ENCODE data around the gene DDX4.

DNA sequence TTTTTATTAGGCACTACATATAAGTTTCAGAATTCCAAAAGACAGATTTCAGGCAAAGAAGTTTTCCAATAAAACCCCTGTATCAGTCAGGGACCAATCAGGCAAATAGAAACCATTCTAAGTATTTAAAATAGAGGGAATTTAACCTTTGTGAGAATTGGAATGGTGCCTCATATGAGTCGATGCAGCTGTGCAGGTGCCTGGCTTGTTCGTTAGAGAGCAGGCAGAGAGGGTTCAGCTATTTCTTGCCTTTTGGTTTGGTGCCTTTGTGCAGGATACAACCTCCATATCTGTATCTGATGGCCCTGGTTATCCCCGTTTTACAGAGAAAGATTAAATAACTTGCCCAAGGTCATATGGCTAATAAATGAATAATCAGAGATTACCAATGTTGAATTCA lies 6.0 kb upstream of the DDX4 start:
- no peak for TF ChIP-seq SP1 (IDR thresholded peaks at IDR 0.05)
- no peak for TF ChIP-seq FOXM1 (IDR thresholded peaks at IDR 0.05; ENCODE audit: borderline replicate concordance)
- no peak for TF ChIP-seq NFRKB (IDR thresholded peaks at IDR 0.05)
- no peak for TF ChIP-seq SUZ12 (IDR thresholded peaks at IDR 0.05)
- no peak for TF ChIP-seq TARDBP (IDR thresholded peaks at IDR 0.05)
- TF ChIP-seq, protein P1, sequence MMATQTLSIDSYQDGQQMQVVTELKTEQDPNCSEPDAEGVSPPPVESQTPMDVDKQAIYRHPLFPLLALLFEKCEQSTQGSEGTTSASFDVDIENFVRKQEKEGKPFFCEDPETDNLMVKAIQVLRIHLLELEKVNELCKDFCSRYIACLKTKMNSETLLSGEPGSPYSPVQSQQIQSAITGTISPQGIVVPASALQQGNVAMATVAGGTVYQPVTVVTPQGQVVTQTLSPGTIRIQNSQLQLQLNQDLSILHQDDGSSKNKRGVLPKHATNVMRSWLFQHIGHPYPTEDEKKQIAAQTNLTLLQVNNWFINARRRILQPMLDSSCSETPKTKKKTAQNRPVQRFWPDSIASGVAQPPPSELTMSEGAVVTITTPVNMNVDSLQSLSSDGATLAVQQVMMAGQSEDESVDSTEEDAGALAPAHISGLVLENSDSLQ (IDR thresholded peaks at IDR 0.05): no peak
- no peak for TF ChIP-seq CTBP1 (IDR thresholded peaks at IDR 0.05; ENCODE audit: borderline replicate concordance)
- TF ChIP-seq BHLHE40 (IDR thresholded peaks at IDR 0.05; ENCODE audit: borderline replicate concordance): no peak
- no peak for TF ChIP-seq ZNF384 (IDR thresholded peaks at IDR 0.05)
- no peak for TF ChIP-seq ARNT (IDR thresholded peaks at IDR 0.05)
- TF ChIP-seq FOXK2 (IDR thresholded peaks at IDR 0.05): no peak
- no peak for TF ChIP-seq ELF4 (IDR thresholded peaks at IDR 0.05)
- no peak for TF ChIP-seq HDGF (IDR thresholded peaks at IDR 0.05; ENCODE audit: borderline replicate concordance)
